ENCODE results near the gene AADAC. TPM values are rescaled to one million over a fixed set of nuclear protein-coding genes. Genes with fewer than 3 reads are reported as not detected.
"Not testable (repeated sequence)": the region's sequence is repeated elsewhere in the genome, so short reads cannot be mapped to it uniquely, and the experiment has no call there.

AADAC gene
- total RNA-seq, 2 donors from 2014 or later: not detected

DNA sequence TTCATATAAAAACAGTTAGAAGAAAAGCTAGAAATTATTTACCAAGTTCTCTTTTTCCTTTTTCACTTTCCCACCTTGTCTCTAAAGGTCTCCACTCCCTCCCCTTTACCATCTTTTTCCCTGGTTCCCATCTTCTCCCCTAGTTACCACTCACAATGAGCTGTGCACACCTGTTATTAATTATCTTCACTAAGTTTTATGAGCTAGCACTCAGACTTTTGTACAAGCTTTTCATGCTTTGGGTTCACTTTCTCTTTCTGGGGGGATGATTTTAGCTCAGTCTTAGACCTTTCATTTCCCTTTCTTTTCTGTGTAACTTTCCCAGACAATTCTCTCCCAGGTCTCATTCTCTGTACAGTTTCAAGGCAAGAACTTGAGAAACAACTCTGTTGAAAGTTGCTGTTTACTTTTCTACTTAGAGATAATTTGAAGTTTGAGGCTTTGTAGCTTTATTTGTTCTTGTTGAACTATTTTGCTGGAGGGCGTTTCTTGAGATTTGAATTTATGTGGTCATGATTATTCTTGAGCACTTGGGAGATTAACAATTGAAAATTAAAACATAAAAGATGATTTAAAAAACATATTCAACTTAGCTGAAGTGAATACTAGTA is 24.0 kb upstream of the AADAC start:
- H3K27me3 ChIP-seq (replicated peaks; ENCODE audit: insufficient read depth): no peaks in the 10 kb centered on the region
- H3K9me3 ChIP-seq: no peaks in the 10 kb centered on the region
- TF ChIP-seq, protein P1, sequence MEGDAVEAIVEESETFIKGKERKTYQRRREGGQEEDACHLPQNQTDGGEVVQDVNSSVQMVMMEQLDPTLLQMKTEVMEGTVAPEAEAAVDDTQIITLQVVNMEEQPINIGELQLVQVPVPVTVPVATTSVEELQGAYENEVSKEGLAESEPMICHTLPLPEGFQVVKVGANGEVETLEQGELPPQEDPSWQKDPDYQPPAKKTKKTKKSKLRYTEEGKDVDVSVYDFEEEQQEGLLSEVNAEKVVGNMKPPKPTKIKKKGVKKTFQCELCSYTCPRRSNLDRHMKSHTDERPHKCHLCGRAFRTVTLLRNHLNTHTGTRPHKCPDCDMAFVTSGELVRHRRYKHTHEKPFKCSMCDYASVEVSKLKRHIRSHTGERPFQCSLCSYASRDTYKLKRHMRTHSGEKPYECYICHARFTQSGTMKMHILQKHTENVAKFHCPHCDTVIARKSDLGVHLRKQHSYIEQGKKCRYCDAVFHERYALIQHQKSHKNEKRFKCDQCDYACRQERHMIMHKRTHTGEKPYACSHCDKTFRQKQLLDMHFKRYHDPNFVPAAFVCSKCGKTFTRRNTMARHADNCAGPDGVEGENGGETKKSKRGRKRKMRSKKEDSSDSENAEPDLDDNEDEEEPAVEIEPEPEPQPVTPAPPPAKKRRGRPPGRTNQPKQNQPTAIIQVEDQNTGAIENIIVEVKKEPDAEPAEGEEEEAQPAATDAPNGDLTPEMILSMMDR (IDR thresholded peaks at IDR 0.05): no peak
- no peak for DNase-seq (ENCODE audit: low spot score)
- no peak overlapping the region for H3K27ac ChIP-seq
- no peak overlapping the region for H3K4me3 ChIP-seq
- H3K36me3 ChIP-seq: no peaks in the 10 kb centered on the region
- ATAC-seq (ENCODE audit: insufficient number of reproducible peaks, low FRiP score, low read depth): no peak
- no peaks in the 10 kb centered on the region for H3K4me1 ChIP-seq (ENCODE audit: control insufficient read depth in 1 of 2, low read depth in 2 of 2)

GRCh38 chr3:151790763-151791162 is 23.2 kb upstream of the AADAC start:
- H3K4me3 ChIP-seq; H3K4me1 ChIP-seq (ENCODE audit: control insufficient read depth in 1 of 2, low read depth in 2 of 2); DNase-seq (ENCODE audit: low spot score); H3K27me3 ChIP-seq (replicated peaks; ENCODE audit: insufficient read depth); ATAC-seq (ENCODE audit: insufficient number of reproducible peaks, low FRiP score, low read depth); H3K9me3 ChIP-seq; H3K27ac ChIP-seq; H3K36me3 ChIP-seq: not testable (repeated sequence)

DNA sequence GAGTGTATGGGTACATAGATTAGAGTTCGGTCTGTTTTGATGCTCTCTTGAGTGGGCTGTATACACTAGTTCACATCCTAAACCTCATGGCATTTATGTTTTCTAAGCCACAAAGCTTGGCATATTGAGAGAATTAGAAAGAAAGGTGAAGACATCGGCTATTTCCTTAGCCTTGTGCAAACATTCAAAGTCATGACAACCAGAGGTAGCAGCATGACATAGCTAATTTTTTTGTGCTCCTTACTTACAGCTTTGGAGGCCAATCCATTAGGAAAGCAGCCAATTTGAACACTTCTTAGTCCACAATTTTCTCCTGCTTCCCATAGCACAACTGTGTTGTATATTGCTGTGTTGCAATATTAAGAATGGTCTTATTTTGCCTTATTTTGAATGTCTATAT is 21.5 kb upstream of the AADAC start:
- TF ChIP-seq, protein P1 (IDR thresholded peaks at IDR 0.05): no peak
- H3K4me3 ChIP-seq: no peak overlapping the region
- ATAC-seq (ENCODE audit: insufficient number of reproducible peaks, low FRiP score, low read depth): no peak

DNA sequence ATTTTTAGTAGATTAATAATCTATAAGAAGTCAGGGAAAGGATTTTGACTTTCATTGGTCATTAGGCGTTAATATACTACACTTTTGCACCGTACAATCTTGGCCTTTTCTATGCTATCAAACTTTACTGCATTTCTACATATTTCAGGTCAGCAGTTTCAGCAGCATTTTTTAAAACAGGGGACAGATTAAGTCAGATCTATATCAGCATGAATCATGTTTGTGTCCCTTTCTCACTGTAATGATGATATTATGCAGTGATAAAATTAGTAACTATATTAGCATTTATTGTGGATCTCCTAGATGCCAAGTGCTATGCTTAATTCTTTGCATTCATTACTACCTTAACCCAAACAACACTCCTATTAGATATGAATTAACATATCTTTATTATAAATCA is 20.3 kb upstream of the AADAC start:
- H3K4me3 ChIP-seq: no peak overlapping the region
- TF ChIP-seq, protein P1 (IDR thresholded peaks at IDR 0.05): no peak
- no peak overlapping the region for H3K27ac ChIP-seq
- H3K27me3 ChIP-seq (replicated peaks; ENCODE audit: insufficient read depth): no peaks in the 10 kb centered on the region
- H3K9me3 ChIP-seq: no peaks in the 10 kb centered on the region
- no peaks in the 10 kb centered on the region for H3K4me1 ChIP-seq (ENCODE audit: control insufficient read depth in 1 of 2, low read depth in 2 of 2)
- no peak for DNase-seq (ENCODE audit: low spot score)
- H3K36me3 ChIP-seq: no peaks in the 10 kb centered on the region
- no peak for ATAC-seq (ENCODE audit: insufficient number of reproducible peaks, low FRiP score, low read depth)

More for the DNA sequence above, 21.5 kb upstream of the AADAC start:
- no peak for DNase-seq (ENCODE audit: low spot score)
- H3K9me3 ChIP-seq: no peaks in the 10 kb centered on the region
- no peak overlapping the region for H3K27ac ChIP-seq
- no peaks in the 10 kb centered on the region for H3K4me1 ChIP-seq (ENCODE audit: control insufficient read depth in 1 of 2, low read depth in 2 of 2)
- no peaks in the 10 kb centered on the region for H3K36me3 ChIP-seq
- no peaks in the 10 kb centered on the region for H3K27me3 ChIP-seq (replicated peaks; ENCODE audit: insufficient read depth)

DNA sequence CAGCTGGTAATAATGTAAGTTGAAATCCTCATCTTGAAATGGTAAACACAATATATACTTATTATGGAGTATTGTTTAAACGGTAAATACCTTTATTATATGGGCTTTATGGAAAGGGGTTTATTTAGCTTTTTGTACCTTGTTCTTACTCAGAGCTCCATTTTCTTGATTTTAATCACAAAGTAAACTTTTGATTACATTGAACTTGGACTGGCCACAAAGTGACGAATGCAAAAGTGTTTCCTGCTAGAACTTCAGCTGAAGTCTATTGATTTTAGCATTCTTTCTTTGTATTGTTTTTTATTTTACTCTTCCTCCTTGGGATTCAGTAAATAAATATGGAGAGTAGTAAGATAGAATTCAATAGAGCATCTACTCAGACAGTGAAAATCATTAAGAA is 19.8 kb upstream of the AADAC start:
- H3K4me3 ChIP-seq: no peak overlapping the region
- H3K27me3 ChIP-seq (replicated peaks; ENCODE audit: insufficient read depth): no peaks in the 10 kb centered on the region
- no peaks in the 10 kb centered on the region for H3K4me1 ChIP-seq (ENCODE audit: control insufficient read depth in 1 of 2, low read depth in 2 of 2)
- H3K9me3 ChIP-seq: no peaks in the 10 kb centered on the region
- no peaks in the 10 kb centered on the region for H3K36me3 ChIP-seq
- ATAC-seq (ENCODE audit: insufficient number of reproducible peaks, low FRiP score, low read depth): no peak
- TF ChIP-seq, protein P1 (IDR thresholded peaks at IDR 0.05): no peak
- no peak overlapping the region for H3K27ac ChIP-seq
- no peak for DNase-seq (ENCODE audit: low spot score)

DNA sequence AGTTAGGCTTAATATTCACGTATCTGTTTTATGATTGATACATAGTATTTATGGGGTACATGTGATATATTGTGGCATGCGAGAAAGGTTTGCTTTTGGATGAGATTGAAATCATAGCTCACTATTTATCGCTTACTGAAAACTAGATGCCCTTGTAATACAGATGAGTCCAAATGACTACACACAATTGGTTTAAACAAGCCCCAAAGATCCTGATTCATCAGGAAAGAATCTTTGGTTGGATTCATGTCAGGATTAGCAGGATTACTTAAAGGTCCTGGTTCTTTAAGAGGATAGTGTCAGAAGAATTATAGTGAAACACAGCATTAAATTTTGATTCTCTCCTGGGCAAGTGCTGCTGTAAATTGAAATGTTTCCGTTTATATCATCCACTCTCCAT is 18.6 kb upstream of the AADAC start:
- H3K4me3 ChIP-seq: no peak overlapping the region
- TF ChIP-seq, protein P1 (IDR thresholded peaks at IDR 0.05): no peak
- no peaks in the 10 kb centered on the region for H3K27me3 ChIP-seq (replicated peaks; ENCODE audit: insufficient read depth)
- no peak overlapping the region for H3K27ac ChIP-seq
- H3K36me3 ChIP-seq: no peaks in the 10 kb centered on the region
- H3K4me1 ChIP-seq (ENCODE audit: control insufficient read depth in 1 of 2, low read depth in 2 of 2): no peaks in the 10 kb centered on the region
- no peak for ATAC-seq (ENCODE audit: insufficient number of reproducible peaks, low FRiP score, low read depth)
- DNase-seq (ENCODE audit: low spot score): no peak
- H3K9me3 ChIP-seq: no peaks in the 10 kb centered on the region

Measured in thoracic aorta (tissue), 2 donors.